Activated T-cell treated with anti-CD3 and anti-CD28 coated beads, Interleukin-2, amount 50 U/mL, for 24 hours (primary cell): Measurements from ENCODE around the gene MAP3K2.

Experiments
- DNase-seq: peaks from one replicate; pipeline ENCODE4 v3.0.0-alpha.2; 2020
- H3K27ac Mint-ChIP-seq: 2 replicates; pipeline ENCODE4 v1.8.0; 2020; ENCODE audit warnings: mild to moderate bottlenecking, mixed read lengths
- H3K27me3 Mint-ChIP-seq: 2 replicates; pipeline ENCODE4 v1.8.0; 2020; ENCODE audit warnings: mixed read lengths
- H3K36me3 Mint-ChIP-seq: 2 replicates; pipeline ENCODE4 v1.8.0; 2020; ENCODE audit warnings: low read depth, mixed read lengths
- H3K4me1 Mint-ChIP-seq: 2 replicates; pipeline ENCODE4 v1.8.0; 2020; ENCODE audit warnings: low read depth, mixed read lengths
- H3K4me3 Mint-ChIP-seq: 2 replicates; pipeline ENCODE4 v1.8.0; 2020; ENCODE audit warnings: mild to moderate bottlenecking, moderate library complexity, mixed read lengths
- H3K9me3 Mint-ChIP-seq: 2 replicates; pipeline ENCODE4 v1.8.0; 2020; ENCODE audit warnings: mixed read lengths

Gene MAP3K2

DNA sequence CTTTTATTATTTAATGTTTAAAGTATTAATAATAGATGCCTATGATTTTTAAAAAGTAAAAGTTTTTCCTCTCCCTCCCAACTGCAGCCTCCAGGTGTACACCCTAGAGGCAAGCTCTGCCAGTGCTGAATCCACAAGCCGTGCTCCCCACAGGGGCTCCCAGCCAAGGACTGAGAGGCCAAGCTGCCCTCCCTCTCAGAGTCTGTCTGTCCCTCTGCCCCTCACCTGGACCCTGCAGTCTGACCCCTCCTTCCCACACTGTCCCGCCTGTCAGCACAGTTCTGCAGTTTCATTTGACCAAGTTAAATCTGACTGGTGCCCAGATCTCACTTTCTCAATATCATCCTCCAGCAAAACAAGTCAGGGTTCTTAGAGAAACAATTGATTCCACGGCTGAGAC lies 15.7 kb upstream of the MAP3K2 start:
- no peak overlapping the region for H3K4me3 Mint-ChIP-seq
- DNase-seq = no peak
- H3K4me1 Mint-ChIP-seq = peaks cover 25% of the 10 kb centered on the region
- no peaks in the 10 kb centered on the region for H3K9me3 Mint-ChIP-seq
- no peak overlapping the region for H3K27ac Mint-ChIP-seq
- peaks cover 3% of the 10 kb centered on the region for H3K27me3 Mint-ChIP-seq
- no peaks in the 10 kb centered on the region for H3K36me3 Mint-ChIP-seq

DNA sequence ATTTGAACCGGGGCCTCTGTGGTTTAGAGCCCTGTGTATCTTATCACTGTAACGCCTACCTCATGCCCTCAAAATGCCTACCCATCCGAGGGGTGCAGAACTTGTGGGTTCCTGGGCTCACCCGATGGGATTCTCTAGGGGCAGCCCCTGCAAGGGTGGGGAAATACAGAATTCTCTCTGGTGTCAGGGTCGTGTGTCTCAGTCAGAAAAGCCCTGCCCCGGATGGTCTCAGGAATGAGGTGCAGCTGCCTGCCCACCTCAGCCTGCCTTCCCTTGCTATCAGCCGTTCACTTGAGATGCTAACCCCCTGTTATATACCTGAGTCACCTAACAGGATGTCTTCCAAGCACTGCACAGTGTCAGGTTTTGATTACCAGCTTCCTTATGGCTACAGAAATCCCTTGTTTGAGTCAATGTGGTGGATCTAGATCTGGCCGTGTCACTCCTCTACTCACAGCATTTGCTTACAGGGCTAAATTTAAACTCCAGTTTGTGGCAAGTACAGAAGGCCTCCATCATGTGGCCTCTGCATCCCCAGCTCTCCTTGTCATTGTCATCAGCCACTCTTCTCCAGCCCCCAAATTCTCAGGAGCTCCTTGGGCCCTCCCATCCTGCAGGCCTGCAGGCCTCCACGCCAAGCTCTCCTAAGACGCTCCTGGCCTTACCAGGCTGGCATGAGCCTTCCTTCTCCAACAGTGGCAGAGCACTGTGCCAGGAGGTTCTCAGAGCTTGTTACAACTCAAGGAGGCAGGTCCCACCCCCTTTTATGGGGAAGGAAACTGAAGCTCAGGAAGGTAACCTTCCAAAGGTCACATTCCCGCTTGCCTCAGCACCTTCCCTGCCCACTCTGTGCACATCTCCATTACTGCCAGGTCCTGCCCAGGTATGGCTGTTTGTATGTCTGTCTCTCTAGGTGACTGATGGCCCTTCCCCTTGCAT lies 14.3 kb upstream of the MAP3K2 start:
- no peak overlapping the region for H3K4me3 Mint-ChIP-seq
- DNase-seq = no peak
- H3K27ac Mint-ChIP-seq = peak overlapping the region; percentile 60
- no peaks in the 10 kb centered on the region for H3K9me3 Mint-ChIP-seq
- peaks cover 30% of the 10 kb centered on the region for H3K4me1 Mint-ChIP-seq
- peaks cover 3% of the 10 kb centered on the region for H3K27me3 Mint-ChIP-seq
- H3K36me3 Mint-ChIP-seq = no peaks in the 10 kb centered on the region

DNA sequence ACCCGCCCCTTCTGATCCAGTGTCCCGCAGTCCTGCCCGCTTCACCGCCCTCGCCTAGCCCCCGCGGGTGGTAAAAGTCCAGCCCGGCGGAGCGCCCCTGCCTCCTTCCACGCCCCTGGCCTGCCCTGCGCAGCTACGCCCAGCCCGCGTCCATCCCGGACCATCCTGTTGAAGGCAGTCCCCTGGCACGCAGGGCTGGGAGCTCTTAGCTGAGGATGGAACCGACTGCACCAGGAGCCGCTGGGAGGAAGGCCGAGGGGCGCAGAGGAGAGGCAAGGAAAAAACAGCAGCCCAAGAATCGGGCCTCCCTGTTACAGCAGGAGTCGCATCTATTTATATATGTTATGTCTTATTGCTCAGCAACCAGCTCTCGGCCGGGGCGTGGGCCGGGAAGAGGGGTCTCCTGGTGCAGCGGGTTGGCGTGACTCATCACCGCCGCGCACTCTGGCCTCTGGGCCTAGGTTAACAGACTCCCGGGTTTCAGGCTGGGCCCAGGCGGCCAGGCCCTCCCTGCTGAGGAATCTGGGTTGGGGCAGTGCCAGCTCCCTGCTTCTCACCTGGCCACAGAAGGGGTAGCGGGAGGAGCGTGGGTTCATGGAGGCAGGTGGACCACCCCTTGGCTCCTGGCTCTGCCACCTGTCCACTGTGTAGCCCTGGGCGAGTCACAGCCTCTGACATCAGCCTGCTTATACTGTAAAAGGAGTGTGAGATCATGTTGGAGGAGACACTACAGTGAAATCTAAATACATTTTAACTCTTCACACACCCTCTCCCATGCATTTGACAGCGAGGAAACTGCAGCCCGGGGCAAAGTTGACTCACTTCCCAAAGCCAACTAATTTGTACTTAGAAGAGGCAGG lies 13.4 kb upstream of the MAP3K2 start:
- Mint-ChIP-seq H3K27ac (peak overlapping the region; percentile 60), H3K4me3 (no peak overlapping the region), H3K36me3 (no peaks in the 10 kb centered on the region), H3K4me1 (peaks cover 30% of the 10 kb centered on the region), H3K9me3 (no peaks in the 10 kb centered on the region), H3K27me3 (peaks cover 3% of the 10 kb centered on the region)
- no peak for DNase-seq

DNA sequence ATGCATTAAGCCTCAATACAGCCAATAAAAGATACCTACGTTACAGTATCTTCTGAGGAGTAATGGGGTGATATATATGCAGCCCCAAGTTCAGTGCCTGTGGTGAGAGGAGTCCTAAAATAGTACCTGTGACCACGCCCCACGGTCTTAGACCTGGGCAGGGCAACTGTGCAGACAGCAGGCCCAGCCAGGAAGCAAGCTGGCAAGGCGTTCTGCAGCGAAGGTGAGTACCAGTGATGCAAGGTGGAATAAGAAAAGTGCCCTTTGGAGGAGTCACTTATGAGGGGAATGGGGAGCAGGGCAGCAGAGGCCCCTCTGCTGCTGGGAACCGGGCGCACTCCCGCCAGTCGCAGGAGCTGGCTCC lies 12.7 kb upstream of the MAP3K2 start:
- no peaks in the 10 kb centered on the region for H3K36me3 Mint-ChIP-seq
- H3K9me3 Mint-ChIP-seq = no peaks in the 10 kb centered on the region
- no peak for DNase-seq
- H3K4me1 Mint-ChIP-seq = peaks cover 30% of the 10 kb centered on the region
- H3K4me3 Mint-ChIP-seq = no peak overlapping the region
- peaks cover 3% of the 10 kb centered on the region for H3K27me3 Mint-ChIP-seq
- no peak overlapping the region for H3K27ac Mint-ChIP-seq

DNA sequence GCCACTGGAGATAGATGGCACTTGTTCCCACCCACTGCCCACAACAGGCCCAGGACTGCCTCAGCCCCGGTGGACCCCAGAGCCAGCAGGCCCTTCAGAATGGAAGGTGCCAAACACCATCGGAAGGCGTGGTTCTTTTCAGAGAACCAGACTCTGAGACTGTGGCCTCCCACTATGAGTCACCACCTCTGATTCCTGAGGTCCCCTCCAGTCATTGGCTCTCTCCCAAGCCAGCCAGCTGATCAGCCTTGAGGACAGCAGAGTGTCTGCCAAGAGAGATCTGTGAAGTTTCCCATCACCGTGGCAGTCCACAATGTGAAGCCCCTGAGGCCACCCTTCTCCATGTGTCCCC lies 10.4 kb upstream of the MAP3K2 start:
- Mint-ChIP-seq H3K27ac (peak overlapping the region; percentile 77), H3K36me3 (no peaks in the 10 kb centered on the region), H3K27me3 (no peaks in the 10 kb centered on the region), H3K4me1 (peaks cover 31% of the 10 kb centered on the region), H3K9me3 (no peaks in the 10 kb centered on the region), H3K4me3 (no peak overlapping the region)
- no peak for DNase-seq

DNA sequence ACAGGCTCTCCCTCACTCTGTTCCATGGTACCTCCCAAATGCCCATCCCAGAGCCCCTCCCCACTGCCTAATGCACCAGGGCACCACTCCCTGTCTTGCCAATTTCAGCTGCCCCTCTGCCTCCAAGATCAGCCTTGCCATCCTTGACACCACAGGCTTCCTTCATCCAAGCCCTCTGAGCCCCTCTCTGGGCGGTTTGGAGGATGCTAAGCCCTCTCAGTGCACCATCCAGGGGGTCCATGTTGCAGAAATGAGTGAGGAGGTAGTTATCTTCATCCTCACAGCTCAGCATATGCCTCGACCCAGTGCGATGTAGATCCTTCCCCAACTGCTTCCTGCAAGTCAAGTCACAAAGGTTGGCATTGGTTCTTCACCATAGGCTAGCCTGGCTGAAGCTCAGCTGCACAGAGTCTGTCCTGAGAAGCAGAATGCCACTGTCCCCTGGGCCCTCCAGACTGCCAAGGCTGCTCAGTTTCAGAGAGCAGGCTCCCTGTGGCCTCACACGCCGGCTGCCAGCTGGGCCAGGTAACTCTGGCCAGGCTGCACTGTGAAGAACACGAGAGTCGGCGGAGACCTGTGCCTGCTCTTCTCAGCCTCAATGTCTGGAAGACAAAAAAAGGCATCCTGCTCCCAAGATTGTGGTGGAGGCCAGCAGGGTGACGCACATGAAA lies 9.9 kb upstream of the MAP3K2 start:
- no peaks in the 10 kb centered on the region for H3K27me3 Mint-ChIP-seq
- DNase-seq = no peak
- H3K36me3 Mint-ChIP-seq = no peaks in the 10 kb centered on the region
- H3K4me1 Mint-ChIP-seq = peaks cover 36% of the 10 kb centered on the region
- H3K4me3 Mint-ChIP-seq = no peak overlapping the region
- H3K9me3 Mint-ChIP-seq = no peaks in the 10 kb centered on the region
- no peak overlapping the region for H3K27ac Mint-ChIP-seq

DNA sequence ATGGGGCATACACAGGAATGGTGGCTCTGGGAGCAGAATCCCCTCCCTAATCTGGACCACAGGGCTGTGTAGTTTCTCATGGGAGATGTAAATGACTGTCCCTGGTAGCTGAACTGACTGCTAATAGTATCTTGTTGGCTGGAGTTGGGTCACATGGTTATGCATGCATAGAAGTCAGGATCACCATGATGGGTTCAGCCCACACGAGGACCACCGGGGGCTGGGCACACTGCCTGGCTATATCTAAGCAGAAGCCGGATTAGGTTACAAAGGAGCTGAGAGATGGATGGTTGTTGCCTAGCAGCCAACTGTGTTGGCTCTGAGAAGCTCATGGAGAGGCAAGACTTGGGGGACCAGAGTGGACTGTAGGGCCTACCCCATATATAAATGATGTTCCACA lies 6.7 kb upstream of the MAP3K2 start:
- H3K27me3 Mint-ChIP-seq = no peaks in the 10 kb centered on the region
- no peak overlapping the region for H3K27ac Mint-ChIP-seq
- DNase-seq = no peak
- no peaks in the 10 kb centered on the region for H3K36me3 Mint-ChIP-seq
- peaks cover 46% of the 10 kb centered on the region for H3K4me1 Mint-ChIP-seq
- H3K9me3 Mint-ChIP-seq = no peaks in the 10 kb centered on the region
- H3K4me3 Mint-ChIP-seq = no peak overlapping the region

DNA sequence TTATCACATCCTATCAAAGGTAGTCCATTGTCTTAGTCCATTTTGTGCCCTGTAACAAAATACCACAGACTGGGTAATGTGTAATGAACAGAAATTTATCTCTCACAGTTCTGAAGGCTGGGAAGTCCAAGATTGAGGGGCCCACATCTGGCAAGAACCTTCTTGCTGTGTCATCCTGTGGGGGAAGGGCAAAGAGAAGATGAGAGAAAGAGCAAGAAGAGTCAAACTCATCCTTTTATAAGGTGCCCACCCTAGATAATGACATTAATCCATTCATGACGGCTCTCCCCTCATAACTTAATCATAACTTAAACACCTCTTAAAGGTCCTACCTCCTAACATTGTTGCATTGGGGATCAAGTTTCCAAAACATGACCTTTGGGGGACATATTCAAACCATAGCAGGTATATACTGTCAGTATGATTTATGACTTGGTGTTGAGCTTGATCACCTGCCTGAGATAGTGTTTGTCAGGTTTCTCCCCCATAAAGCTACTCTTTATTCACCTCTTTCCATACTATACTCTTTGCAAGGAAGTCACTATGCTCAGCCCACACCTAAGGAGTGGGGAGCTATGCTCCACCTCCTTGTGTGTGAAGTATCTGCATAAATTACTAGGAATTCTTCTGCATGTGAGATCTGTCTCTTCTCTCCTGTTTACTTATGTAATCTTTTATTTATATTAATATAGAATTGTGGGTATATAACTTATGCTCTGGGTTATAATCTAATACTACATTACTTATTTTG lies 5.2 kb upstream of the MAP3K2 start:
- H3K36me3 Mint-ChIP-seq = no peaks in the 10 kb centered on the region
- H3K27ac Mint-ChIP-seq = peak overlapping the region; percentile 42

DNA sequence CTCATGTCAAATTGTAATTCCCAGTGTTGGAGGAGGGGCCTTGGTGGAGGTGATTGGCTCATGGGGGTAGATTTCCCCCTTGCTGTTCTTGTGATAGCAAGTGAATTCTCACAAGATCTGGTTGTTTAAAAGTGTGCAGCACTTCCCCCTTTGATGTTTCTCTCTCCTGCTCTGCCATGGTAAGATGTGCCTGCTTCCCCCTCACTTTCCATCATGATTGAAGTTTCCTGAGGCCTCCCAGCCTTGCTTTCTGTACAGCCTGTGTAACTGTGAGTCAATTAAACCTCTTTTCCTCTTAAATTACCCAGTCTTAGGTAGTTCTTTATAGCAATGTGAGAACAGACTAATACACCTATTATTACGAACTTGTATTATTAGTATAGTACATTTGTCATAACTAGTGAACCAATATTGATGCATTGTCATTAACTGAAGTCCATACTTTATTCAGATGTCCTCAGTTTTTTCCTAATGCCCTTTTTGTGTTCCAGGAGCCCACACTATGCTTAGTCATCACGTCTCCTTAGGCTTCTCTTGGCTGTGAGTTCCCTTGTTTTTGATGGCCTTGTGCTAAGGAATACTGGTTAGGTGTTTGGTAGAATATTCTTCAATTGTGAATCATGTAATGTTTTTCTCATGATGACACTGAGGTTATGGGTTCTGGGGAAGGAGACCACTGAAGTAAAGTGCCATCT lies 4.5 kb upstream of the MAP3K2 start:
- Mint-ChIP-seq H3K27ac (peak overlapping the region; percentile 81), H3K9me3 (no peaks in the 10 kb centered on the region), H3K36me3 (no peaks in the 10 kb centered on the region), H3K4me3 (no peak overlapping the region), H3K27me3 (no peaks in the 10 kb centered on the region), H3K4me1 (peaks cover 46% of the 10 kb centered on the region)
- no peak for DNase-seq

More for the DNA sequence above, 5.2 kb upstream of the MAP3K2 start:
- Mint-ChIP-seq H3K4me1 (peaks cover 52% of the 10 kb centered on the region), H3K9me3 (no peaks in the 10 kb centered on the region), H3K4me3 (no peak overlapping the region), H3K27me3 (no peaks in the 10 kb centered on the region)
- DNase-seq = no peak

DNA sequence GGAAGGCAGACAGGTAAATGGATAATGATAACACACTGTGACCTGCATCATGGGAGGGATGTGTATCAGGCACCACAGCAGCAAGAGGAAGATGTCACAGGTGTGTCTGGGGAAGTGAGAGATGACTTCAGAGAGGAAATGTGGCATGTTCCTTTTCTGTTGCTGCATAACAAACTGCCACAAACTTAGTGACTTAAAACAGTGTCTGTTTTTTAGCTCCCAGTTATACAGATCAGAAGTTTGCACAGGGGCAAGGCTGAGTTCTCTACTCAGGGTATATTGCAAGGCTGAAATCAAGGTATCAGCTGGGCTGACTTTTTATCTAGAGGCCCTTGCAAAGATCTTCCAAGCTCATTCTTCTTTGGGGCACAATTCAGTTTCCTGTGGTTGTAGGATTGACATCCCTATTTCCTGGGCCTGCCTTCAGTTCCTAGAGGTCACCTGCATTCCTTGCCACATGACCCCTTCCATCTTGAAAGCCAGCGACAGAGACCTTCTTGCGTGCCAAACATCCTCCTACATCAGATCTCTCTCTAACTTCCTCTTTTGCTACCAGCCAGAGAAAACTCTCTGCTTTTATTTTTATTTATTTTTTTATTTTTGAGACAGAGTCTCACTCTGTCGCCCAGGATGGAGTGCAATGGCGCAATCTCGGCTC lies 2.1 kb upstream of the MAP3K2 start:
- H3K9me3 Mint-ChIP-seq = no peaks in the 10 kb centered on the region
- H3K4me1 Mint-ChIP-seq = peaks cover 66% of the 10 kb centered on the region
- H3K4me3 Mint-ChIP-seq = no peak overlapping the region
- DNase-seq = no peak
- no peaks in the 10 kb centered on the region for H3K27me3 Mint-ChIP-seq
- peaks cover 3% of the 10 kb centered on the region for H3K36me3 Mint-ChIP-seq
- H3K27ac Mint-ChIP-seq = peak overlapping the region; percentile 82

DNA sequence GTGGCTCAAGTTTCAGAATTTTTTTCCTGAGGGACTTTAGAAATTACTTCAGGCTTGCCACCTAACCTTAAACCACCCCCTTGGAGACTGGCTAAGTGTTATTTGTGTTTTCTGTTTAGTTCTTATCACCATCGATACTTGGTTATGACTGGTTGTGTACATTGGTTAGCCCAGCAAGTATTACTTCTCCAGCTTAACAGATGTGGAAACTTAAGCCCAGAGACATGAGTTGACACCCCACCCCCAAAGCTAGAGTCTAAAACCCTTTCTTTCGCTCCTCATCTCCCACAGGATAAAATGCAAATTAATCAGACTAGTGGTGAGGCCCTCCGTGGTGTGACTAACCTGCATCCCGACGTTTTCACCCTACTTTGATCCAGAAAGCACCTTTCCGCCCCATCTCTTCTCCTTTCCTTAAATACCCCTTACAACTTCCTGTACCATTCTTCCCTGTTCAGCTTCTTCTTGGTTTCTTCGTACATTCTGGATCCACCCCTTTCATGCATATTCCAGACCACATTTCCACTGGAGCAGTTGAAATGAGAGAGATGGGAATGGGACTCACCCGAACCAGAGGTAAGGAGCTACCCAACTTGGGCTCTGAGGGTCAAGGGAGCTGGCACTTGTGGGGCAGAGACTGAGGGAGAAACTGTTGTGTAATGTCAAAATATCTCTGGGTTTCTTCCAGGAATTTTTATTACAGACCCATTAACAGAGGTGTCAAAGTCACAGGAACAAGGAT lies 819 bp upstream of the MAP3K2 start:
- H3K4me1 Mint-ChIP-seq = peaks cover 74% of the 10 kb centered on the region
- H3K36me3 Mint-ChIP-seq = peaks cover 11% of the 10 kb centered on the region
- H3K4me3 Mint-ChIP-seq = peak overlapping the region; percentile 83
- H3K27me3 Mint-ChIP-seq = no peaks in the 10 kb centered on the region
- no peaks in the 10 kb centered on the region for H3K9me3 Mint-ChIP-seq
- no peak for DNase-seq
- H3K27ac Mint-ChIP-seq = peak overlapping the region; percentile 98

DNA sequence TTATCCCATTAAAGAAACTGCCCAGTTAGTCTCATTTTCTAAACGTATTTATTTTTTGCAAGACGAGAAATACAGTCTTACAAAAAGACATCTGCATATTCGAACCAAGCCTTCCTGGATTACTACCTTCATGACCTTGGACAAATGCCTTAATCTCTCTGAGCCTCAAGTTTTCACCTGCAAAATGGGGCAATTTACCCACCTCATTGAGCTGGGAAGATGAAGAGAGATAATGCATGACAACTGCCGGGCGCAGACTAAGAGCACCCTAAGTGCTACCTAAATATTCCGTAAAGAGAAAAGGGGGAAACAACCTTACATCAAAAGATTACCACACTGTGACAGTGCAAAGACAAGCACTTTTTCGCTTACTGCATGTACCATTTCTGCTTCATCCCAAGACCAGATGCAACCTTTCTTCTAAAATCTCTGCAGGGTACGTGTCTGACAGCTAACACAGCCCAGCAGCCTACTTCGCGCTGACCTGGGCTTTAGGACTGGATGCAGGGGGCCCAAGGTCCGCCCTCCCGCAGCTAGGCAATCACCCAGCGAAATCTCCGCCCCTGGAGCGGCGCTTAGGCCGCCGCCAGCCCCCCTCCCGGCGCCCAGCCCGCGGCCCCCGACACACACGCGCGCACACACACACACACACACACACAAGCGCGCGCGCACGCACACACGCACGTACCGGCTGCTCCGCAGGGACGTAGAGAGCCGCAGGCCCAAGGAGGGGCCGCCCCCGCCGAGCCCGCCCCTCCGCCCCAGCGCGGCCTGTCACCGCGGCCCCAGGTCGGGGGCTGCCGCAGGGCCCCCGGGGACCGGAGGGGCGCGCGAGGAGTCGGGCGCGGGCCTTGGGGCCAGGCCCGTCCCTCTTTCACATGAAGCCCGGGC lies 766 bp downstream of the MAP3K2 start:
- H3K27ac Mint-ChIP-seq = peak overlapping the region; percentile 82
- H3K36me3 Mint-ChIP-seq = peaks cover 18% of the 10 kb centered on the region
- peak; percentile 83 for DNase-seq

More for the DNA sequence above, 766 bp downstream of the MAP3K2 start:
- H3K4me3 Mint-ChIP-seq = peak overlapping the region; percentile 86
- H3K27me3 Mint-ChIP-seq = no peaks in the 10 kb centered on the region
- peaks cover 75% of the 10 kb centered on the region for H3K4me1 Mint-ChIP-seq
- no peaks in the 10 kb centered on the region for H3K9me3 Mint-ChIP-seq
